GM11168 (cell line): ENCODE data around the gene A3GALT2.

Experiments used
- in situ Hi-C: fragments of 300-500 bp; cut with MboI; formaldehyde crosslinking; loops from one replicate; pipeline ENCODE4 v1.12.0; 2022; ENCODE audit warnings: low sequenced_read_pairs; ENCODE audit not compliant: unreplicated experiment

A3GALT2 gene

GRCh38 chr1:33297911-33298622 lies 22.8 kb downstream of the A3GALT2 start:
- in situ Hi-C loops = loop anchor here (25.0 kb wide), 1 partner anchor 164 kb away; the partner anchor contains the start of gene ZSCAN20

DNA sequence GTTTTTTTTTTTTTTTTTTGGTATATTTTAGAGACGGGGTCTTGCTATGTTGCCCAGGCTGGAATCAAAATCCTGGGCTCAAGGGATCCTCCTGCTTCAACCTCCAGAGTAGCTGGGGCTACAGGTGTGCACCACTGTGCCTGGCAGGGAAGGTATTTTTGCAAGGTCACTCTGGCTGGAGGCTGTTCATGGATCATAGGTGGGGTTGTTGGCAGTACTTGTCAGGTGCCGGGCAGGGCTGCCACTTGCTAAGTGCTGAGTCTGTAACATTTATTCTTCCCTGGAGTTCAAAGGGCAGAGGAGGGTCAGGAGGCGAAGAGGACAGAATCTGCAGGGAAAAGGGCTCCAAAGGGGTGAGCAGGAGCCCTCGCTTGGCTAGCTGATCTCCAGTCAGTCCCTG lies 24.1 kb downstream of the A3GALT2 start:
- in situ Hi-C loops = loop anchor here (25.0 kb wide), 1 partner anchor 165 kb away; the partner anchor contains the start of gene ZSCAN20

DNA sequence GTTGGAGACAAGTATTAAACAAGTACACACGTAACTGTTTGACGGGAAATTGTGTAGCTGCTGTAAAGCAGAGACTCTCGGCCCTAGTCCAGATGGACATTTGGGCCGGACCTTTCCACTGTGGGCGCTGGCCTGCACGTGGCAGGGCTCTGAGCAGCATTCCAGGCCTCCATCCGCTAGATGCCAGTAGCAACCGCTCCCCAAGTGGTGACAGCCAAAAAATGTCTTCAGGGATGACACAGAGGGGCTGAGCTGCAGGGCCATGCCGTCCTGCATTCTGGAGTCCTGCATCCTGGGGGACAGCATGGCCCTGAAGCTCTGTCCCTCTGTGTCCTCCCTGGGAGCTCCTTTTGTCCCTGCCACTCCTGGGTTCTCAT lies 24.8 kb downstream of the A3GALT2 start:
- in situ Hi-C loops = loop anchor here (25.0 kb wide), 1 partner anchor 166 kb away; the partner anchor contains the start of gene ZSCAN20

DNA sequence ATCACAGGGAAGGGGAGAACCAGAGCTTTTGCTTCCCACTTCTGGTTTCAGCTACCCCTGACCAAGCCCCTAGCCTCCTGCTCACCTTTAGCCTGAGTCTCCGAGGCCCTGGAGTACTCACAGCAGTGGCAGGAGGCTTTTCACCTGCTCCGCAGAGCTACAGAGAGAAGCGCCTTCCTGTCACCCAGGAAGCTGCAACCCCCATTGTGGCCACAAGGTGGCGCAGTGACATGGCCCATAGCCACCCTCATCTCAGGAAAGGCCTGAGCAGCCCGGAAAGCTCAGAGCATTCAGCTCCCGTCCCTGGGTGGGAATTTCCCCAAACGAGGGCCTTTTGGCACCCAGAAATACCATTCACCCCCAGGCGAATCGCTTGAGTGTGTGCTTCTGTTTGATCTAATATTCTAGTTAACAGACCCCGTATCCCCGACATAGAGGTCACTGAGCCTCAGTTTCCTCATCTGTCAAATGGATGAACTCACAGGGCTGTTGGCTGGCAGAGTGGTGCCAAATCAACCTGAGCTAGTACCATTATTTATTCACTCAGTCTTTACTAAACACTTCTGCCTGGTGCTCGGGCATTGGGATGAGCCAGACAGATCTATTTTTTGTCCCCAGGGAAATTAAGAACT lies 25.3 kb downstream of the A3GALT2 start:
- in situ Hi-C loops = loop anchor here (25.0 kb wide), 1 partner anchor 167 kb away; the partner anchor contains the start of gene ZSCAN20

- in situ Hi-C loops = loop anchor here (25.0 kb wide), 1 partner anchor 167 kb away; the partner anchor contains the start of gene ZSCAN20
These were observed 25.9 kb downstream of the A3GALT2 start for GRCh38 chr1:33295023-33295422.

- in situ Hi-C loops = loop anchor here (25.0 kb wide), 1 partner anchor 168 kb away; the partner anchor contains the start of gene ZSCAN20
These were observed 26.6 kb downstream of the A3GALT2 start for GRCh38 chr1:33294071-33295010.

DNA sequence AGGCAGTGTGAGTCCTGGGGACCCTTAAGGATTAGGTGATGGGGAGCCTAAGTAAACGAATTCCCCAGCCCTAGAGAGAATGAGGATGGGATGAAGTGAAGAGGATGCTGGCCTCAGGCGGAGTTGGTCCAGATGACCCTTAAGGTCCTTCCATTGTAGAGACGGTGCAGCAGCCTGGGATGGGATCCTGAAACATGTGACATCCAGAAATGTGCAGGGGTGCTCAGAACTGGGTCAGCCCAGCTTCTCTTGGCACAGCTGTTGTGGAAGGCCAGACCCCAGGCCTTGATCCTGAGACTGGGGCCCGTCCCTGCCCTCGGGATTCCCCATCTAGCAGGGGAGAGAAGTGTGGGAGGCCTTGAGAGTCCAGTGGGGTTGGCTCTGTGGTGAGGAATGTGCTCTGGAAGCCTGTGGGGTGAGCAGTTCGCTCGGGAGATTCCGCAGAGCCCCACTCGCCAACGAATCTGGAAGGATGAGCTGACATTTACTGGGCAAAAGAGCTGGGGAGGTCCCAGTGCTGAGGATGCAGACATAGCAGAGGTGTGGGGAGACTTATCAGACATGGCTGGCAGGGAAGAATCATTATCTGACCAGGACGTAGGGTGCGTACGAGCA lies 28.1 kb downstream of the A3GALT2 start:
- in situ Hi-C loops = loop anchor here (25.0 kb wide), 1 partner anchor 169 kb away; the partner anchor contains the start of gene ZSCAN20

DNA sequence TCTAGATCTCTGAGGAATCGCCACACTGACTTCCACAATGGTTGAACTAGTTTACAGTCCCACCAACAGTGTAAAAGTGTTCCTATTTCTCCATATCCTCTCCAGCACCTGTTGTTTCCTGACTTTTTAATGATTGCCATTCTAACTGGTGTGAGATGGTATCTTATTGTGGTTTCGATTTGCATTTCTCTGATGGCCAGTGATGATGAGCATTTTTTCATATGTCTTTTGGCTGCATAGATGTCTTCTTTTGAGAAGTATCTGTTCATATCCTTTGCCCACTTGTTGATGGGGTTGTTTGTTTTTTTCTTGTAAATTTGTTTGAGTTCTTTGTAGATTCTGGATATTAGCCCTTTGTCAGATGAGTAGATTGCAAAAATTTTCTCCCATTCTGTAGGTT lies 30.3 kb downstream of the A3GALT2 start:
- in situ Hi-C loops = loop anchor here (25.0 kb wide), 1 partner anchor 172 kb away; the partner anchor contains the start of gene ZSCAN20

DNA sequence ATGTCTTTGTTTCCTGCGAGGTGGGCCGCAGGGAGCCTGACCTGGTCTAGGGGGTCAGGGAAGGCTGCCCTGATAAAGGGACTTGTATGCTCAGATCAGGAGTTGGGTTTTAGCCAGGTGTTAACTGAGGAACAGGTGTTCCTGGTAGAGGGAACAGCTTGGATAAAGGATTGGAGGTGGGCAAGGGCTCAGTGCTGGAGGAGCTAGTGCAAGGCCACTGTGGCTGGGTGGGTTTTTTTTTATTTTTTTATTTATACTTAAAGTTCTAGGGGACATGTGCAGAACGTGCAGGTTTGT lies 31.1 kb downstream of the A3GALT2 start:
- in situ Hi-C loops = loop anchor here (5.0 to 25.0 kb wide), 2 partner anchors 77 to 172 kb away; partner anchors contain the start of gene ZSCAN20

GRCh38 chr1:33288976-33289857 lies 31.7 kb downstream of the A3GALT2 start:
- in situ Hi-C loops = loop anchor here (5.0 to 25.0 kb wide), 2 partner anchors 78 to 173 kb away; partner anchors contain the start of gene ZSCAN20

DNA sequence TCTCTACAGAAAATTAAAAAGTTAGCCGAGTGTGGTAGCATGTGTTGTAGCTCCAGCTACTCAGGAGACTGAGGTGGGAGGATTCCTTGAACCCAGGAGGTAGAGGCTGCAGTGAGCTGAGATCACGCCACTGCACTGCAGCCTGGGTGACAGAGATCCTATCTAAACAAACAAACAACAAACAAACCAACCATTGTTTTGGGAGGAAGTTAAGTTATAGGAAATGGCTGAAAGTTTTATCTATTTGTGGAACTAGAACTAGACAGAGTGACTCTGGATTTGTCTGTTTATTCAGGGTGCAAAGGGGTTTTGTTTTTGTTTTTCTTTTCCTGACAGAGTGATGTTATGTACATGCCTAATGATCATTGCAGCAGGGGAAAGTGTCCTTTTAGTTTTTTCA lies 33.6 kb downstream of the A3GALT2 start:
- in situ Hi-C loops = loop anchor here (5.0 to 25.0 kb wide), 2 partner anchors 80 to 175 kb away; partner anchors contain the start of gene ZSCAN20

DNA sequence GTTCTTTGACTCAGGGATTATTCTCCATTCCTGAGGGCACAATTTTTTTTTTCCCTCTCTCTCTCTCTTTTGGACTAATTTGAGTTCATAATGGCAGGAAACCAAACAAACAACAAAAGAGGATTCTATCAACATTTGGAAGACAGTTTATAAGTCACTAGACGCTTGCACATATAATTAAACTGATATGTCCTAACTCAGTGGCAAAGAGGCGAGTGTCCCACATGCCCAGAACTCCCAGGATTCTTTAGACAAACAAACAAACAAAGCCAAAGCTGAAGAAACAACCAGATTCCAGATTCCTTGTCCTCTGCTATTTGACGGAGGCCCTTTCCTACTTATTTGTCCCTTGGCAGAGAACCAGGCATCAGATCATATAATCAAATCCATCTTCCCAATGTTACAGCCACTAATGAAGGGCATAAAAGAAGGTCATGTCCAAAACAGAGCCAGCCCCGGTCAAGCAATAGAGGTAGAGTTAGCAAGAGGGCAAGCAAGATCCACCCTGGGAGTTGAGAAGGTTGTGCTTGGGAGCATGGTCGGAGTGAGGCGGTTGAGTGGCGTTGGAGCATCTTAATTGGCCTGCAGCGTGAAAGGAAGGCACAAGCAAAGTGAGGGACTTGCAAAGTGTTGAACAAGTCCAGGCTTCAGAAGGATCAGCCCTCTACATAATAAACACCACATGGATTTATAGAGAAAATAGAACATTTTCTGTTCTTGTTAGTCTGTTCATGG lies 34.3 kb downstream of the A3GALT2 start:
- in situ Hi-C loops = loop anchor here (5.0 to 25.0 kb wide), 2 partner anchors 81 to 176 kb away; partner anchors contain the start of gene ZSCAN20

DNA sequence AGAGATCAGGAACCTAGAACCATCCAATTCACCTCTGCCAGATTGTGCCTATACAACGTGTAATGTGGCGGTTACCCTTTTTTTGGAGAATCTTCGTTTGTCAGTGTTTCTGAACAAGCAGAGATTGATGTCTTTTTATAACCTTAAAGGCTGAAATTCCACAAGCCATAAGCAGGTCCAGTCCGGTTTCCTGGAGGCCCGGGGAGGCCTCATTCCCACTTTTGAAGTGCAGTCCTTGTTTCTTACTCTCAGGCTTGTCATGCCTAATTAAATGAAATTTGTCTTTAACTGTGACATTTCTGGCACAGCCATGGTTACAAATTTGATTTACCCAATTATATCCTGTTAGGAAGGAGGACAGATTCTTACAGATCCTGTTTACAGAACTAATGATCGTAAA lies 36.8 kb downstream of the A3GALT2 start:
- in situ Hi-C loops = loop anchor here (25.0 kb wide), 1 partner anchor 178 kb away; the partner anchor contains the start of gene ZSCAN20

DNA sequence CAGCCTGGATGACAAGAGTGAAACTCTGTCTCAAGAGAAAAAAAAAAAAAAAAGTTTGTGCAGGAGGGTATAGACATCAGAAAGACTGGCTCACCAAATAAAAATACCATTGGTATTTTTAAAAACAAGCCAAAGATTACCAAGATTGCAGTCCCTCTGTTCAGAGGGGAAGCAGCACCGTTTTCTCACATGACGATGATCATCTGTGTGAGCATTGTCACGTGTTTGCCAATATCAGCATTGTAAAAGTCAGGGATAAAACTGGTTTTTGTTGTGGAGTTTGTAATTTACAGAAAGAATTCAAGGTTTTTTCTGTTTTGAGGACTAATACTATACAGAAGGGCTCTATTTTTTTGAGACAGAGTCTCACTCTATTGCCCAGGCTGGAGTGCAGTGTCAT lies 38.1 kb downstream of the A3GALT2 start:
- in situ Hi-C loops = loop anchor here (25.0 kb wide), 1 partner anchor 180 kb away; the partner anchor contains the start of gene ZSCAN20

- in situ Hi-C loops = loop anchor here (25.0 kb wide), 1 partner anchor 181 kb away; the partner anchor contains the start of gene ZSCAN20
These were observed 39.2 kb downstream of the A3GALT2 start for GRCh38 chr1:33281554-33282303.

DNA sequence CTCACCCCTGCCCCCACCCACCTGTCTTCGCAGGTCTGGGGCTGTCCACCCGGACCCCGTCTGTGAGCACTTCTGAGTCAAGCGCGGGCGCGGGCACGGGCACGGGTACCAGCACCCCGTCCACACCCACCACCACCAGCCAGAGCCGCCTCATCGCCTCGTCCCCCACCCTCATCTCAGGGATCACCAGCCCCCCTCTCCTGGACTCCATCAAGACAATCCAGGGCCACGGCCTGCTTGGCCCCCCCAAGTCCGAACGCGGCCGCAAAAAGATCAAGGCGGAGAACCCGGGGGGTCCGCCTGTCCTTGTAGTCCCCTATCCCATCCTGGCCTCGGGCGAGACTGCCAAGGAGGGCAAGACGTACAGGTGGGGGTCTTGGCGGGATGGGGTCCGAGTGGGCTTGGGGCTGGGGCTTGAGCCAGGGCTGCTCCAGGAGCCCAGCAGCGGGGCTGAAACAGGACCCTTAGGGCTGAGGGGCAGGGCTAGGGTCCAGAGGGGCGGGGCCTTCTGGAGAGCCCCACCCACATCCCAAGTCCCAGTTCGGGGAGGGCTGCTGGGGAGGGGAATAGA lies 40.7 kb downstream of the A3GALT2 start:
- in situ Hi-C loops = loop anchor here (25.0 kb wide), 1 partner anchor 182 kb away; the partner anchor contains the start of gene ZSCAN20
